Sigmoid colon (tissue), 7 donors: Measurements from ENCODE around the gene H6PD. TPM values are rescaled to one million over a fixed set of nuclear protein-coding genes. Genes with fewer than 3 reads are reported as not detected.

Experiments used
- DNase-seq: peaks from one replicate; pipeline ENCODE4 v3.0.0-alpha.2; 2019
- H3K27ac ChIP-seq, 4 donors: fragments of 200-600 bp; sonication (generic); one replicate each; pipeline ENCODE4 v1.5.1; 2016 to 2019; ENCODE audit warnings: mild to moderate bottlenecking in 1 of 4
- H3K27me3 ChIP-seq, 3 donors: fragments of 200-600 bp; sonication (generic); one replicate each; pipeline ENCODE4 v1.5.1; 2019; ENCODE audit warnings: mild to moderate bottlenecking in 1 of 3
- H3K36me3 ChIP-seq, 4 donors: fragments of 200-600 bp; sonication (generic); one replicate each; pipeline ENCODE4 v1.5.1; 2016 to 2019
- H3K4me1 ChIP-seq, 4 donors: fragments of 200-600 bp; sonication (generic); one replicate each; pipeline ENCODE4 v1.5.1; 2017 to 2019
- H3K4me3 ChIP-seq, 4 donors: fragments of 200-600 bp; sonication (generic); one replicate each; pipeline ENCODE4 v1.5.1; 2017 to 2019; ENCODE audit warnings: mild to moderate bottlenecking in 2 of 4, moderate library complexity in 1 of 4
- H3K9me3 ChIP-seq, 4 donors: fragments of 200-600 bp in 3 of 4; sonication (generic) in 3 of 4; one replicate each; pipeline versions ENCODE4 v1.5.1 to v1.6.1; 2013 to 2019
- CTCF ChIP-seq, 4 experiments: fragments of 450-650 bp in 3 of 4; fragments of 200-600 bp in 1 of 4; IDR thresholded peaks; one replicate each; pipeline ENCODE4 v1.5.1; 2016 to 2019; ENCODE audit warnings: antibody characterized with exemption in 4 of 4, mild to moderate bottlenecking in 3 of 4, moderate library complexity in 2 of 4
- EP300 ChIP-seq, 4 donors: sonication (generic); formaldehyde crosslinking; IDR thresholded peaks; one replicate each; pipeline ENCODE4 v1.6.1; 2017; ENCODE audit warnings: antibody characterized with exemption in 4 of 4
- POLR2A ChIP-seq, 2 donors: fragments of 450-650 bp; IDR thresholded peaks; one replicate each; pipeline ENCODE4 v1.6.1; 2016; ENCODE audit warnings: antibody characterized with exemption in 2 of 2, mild to moderate bottlenecking in 2 of 2, moderate library complexity in 2 of 2
- POLR2AphosphoS5 ChIP-seq, 4 donors: sonication (generic); formaldehyde crosslinking; IDR thresholded peaks; one replicate each; pipeline ENCODE4 v1.6.1; 2017; ENCODE audit warnings: antibody characterized with exemption in 4 of 4
- WGBS, 2 donors: extraction: QIAGEN DNeasy Blood & Tissue Kit; methylation state at CpG; one replicate each; pipeline ENCODE4 v1.1.7; 2013; 5-methylcytosine and 5-hydroxymethylcytosine counted together
- intact Hi-C: fragments of 100-400 bp; cut with DNase I; formaldehyde crosslinking; loops from one replicate; pipeline ENCODE4 v1.15.1; 2023
- polyA plus RNA-seq, 3 donors: library from polyadenylated mRNA; stranded (reverse); fragments of 200-250 nt; gene quantifications; one replicate each; pipeline ENCODE4 v1.2.3, GENCODE V29; 2013
- total RNA-seq, 4 donors: library from RNA; depleted of rRNA; stranded (reverse); fragments of >200 nt; gene quantifications; one replicate each; pipeline ENCODE4 v1.1.0, GENCODE V29; 2016
- donor health status: healthy with polysubstance abuse.
- donor health status: Bipolar disorder and iron deficiency.
- donor health status: healthy.

H6PD gene
- total and polyA plus RNA-seq, 7 donors, result 2.8 to 34.3 (median 23.2) TPM

DNA sequence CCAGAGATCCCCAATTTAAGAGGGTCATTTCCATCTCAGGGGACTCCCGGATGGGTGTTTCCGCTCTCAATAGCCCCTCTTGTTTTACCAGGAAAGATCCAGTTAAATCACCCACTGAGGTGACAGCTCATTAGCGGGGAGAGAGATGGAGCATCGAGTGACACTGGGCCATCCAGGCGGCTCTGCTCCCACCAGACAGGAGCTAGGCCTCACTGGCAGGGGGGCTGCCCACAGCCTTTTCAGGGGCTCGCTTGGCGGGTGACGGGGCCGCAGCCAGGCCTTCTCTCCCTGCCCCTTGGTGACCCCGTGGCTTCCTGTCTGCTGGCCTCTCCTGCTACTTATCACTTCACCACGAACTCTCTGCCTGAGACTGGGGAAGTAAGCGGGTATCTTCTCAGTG is 31.4 kb downstream of the H6PD start:
- DNase-seq, result no peak
- H3K36me3 ChIP-seq, result peaks cover 32 to 59% (median 33%) of the 10 kb centered on the region in 4 donors
- no peak overlapping the region for H3K4me3 ChIP-seq
- 86 to 93% methylated on average over 12 of the region's 12 CpGs for WGBS, 2 donors
- peak overlapping the region in 2 of 4 donors; percentile 4 to 60 for H3K27ac ChIP-seq
- peaks cover 0 to 26% (median 18%) of the 10 kb centered on the region in 4 donors for H3K4me1 ChIP-seq
- H3K9me3 ChIP-seq, result no peaks in the 10 kb centered on the region
- H3K27me3 ChIP-seq, result no peaks in the 10 kb centered on the region
- TF ChIP-seq EP300 (IDR thresholded peaks at IDR 0.05) (no peak), POLR2A (IDR thresholded peaks at IDR 0.05) (no peak), CTCF (IDR thresholded peaks at IDR 0.05) (no peak), POLR2AphosphoS5 (IDR thresholded peaks at IDR 0.05) (no peak)
- intact Hi-C loops, result loop anchor here (5.0 to 10.0 kb wide), 2 partner anchors 191 to 309 kb away; no protein-coding TSS in a partner anchor

DNA sequence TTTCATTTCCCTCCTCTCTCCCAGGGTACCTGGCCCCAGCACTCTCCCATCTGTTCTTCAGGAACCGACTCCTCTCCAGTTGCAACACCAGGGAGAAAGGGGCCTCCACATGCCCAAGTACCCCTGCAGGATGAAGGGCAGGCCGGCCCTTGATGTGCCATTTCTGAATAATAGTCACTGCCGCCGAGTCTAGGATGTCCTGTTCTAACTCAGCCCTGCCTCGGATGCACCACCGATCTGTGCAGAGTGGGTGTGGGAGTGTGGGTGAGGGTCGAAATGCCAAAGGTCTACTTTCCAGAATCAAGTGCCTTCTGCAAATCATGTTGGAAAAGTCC is 32.7 kb downstream of the H6PD start:
- DNase-seq, result no peak
- H3K9me3 ChIP-seq, result no peaks in the 10 kb centered on the region
- WGBS, 2 donors, result 73 to 75% methylated on average over 7 of the region's 7 CpGs
- peaks cover 27 to 49% (median 28%) of the 10 kb centered on the region in 4 donors for H3K36me3 ChIP-seq
- H3K27me3 ChIP-seq, result no peaks in the 10 kb centered on the region
- TF ChIP-seq POLR2AphosphoS5 (IDR thresholded peaks at IDR 0.05) (no peak), EP300 (IDR thresholded peaks at IDR 0.05) (no peak), POLR2A (IDR thresholded peaks at IDR 0.05) (no peak), CTCF (IDR thresholded peaks at IDR 0.05) (no peak)
- intact Hi-C loops, result loop anchor here (1.0 to 10.0 kb wide), 3 partner anchors 190 to 307 kb away; no protein-coding TSS in a partner anchor
- H3K4me1 ChIP-seq, result peaks cover 0 to 27% (median 18%) of the 10 kb centered on the region in 4 donors
- H3K27ac ChIP-seq, result peak overlapping the region in 1 of 4 donors; percentile 55
- H3K4me3 ChIP-seq, result no peak overlapping the region

DNA sequence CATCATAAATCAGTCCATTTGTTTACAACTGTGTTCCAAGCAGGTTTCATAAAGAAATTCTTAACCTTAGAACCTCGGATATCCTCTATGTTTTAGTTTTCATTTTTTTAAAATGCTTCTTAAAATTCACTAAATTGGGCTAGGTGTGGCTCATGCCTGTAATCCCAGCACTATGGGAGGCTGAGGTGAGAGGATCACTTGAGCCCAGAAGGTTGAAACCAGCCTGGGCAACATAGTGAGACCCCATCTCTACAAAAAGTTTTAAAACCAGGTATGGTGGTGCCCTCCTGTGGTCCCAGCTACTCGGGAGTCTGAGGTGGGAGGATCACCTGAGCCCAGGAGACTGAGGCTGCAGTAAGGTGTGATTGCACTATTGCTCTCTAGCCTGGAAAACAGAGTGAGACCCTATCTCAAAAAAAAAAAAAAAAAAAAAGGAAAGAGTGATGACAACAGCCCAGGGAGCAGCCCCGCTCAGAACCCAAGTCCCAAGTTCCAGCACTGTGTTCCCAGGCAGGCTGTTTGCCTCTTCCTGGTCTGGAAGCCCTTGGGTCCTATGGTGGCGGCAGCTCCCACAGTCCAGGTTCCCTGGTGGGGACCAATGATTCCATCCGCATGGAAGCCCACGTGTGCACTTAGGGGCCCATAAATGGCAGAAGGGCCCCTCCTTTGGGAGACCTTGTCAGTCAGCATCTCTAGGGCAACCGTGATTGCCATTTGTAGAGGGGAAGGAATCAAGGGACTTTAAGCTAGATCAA is 33.4 kb downstream of the H6PD start:
- intact Hi-C loops, result loop anchor here (1.0 to 10.0 kb wide), 3 partner anchors 189 to 307 kb away; no protein-coding TSS in a partner anchor
- no peaks in the 10 kb centered on the region for H3K9me3 ChIP-seq
- H3K4me1 ChIP-seq, result peaks cover 0 to 27% (median 18%) of the 10 kb centered on the region in 4 donors
- no peak overlapping the region for H3K27ac ChIP-seq
- 88 to 89% methylated on average over 7 of the region's 7 CpGs for WGBS, 2 donors
- no peaks in the 10 kb centered on the region for H3K27me3 ChIP-seq
- peaks cover 21 to 42% (median 22%) of the 10 kb centered on the region in 4 donors for H3K36me3 ChIP-seq
- TF ChIP-seq CTCF (IDR thresholded peaks at IDR 0.05) (no peak), POLR2AphosphoS5 (IDR thresholded peaks at IDR 0.05) (no peak), POLR2A (IDR thresholded peaks at IDR 0.05) (no peak), EP300 (IDR thresholded peaks at IDR 0.05) (no peak)
- no peak for DNase-seq
- H3K4me3 ChIP-seq, result no peak overlapping the region

GRCh38 chr1:9269078-9269501 is 34.5 kb downstream of the H6PD start:
- Histone ChIP-seq H3K4me1 (peaks cover 0 to 27% (median 18%) of the 10 kb centered on the region in 4 donors), H3K27me3 (no peaks in the 10 kb centered on the region), H3K27ac (no peak overlapping the region), H3K36me3 (peaks cover 11 to 32% (median 12%) of the 10 kb centered on the region in 4 donors), H3K4me3 (no peak overlapping the region), H3K9me3 (no peaks in the 10 kb centered on the region)
- no peak for DNase-seq
- intact Hi-C loops, result loop anchor here (5.0 to 10.0 kb wide), 2 partner anchors 188 to 306 kb away; no protein-coding TSS in a partner anchor
- WGBS, 2 donors, result 87 to 92% methylated on average over 17 of the region's 17 CpGs
- TF ChIP-seq CTCF (IDR thresholded peaks at IDR 0.05) (no peak), POLR2AphosphoS5 (IDR thresholded peaks at IDR 0.05) (no peak), EP300 (IDR thresholded peaks at IDR 0.05) (no peak), POLR2A (IDR thresholded peaks at IDR 0.05) (no peak)
